ENCODE data around the gene SDE2. TPM values are rescaled to one million over a fixed set of nuclear protein-coding genes. Genes with fewer than 3 reads are reported as not detected.
A peak's percentile ranks its signal among the peaks of the same experiment; 100 is the strongest.

Gene SDE2
- total RNA-seq, 4 donors from 2014 or later = 10.5 to 18.7 (median 14.1) TPM

DNA sequence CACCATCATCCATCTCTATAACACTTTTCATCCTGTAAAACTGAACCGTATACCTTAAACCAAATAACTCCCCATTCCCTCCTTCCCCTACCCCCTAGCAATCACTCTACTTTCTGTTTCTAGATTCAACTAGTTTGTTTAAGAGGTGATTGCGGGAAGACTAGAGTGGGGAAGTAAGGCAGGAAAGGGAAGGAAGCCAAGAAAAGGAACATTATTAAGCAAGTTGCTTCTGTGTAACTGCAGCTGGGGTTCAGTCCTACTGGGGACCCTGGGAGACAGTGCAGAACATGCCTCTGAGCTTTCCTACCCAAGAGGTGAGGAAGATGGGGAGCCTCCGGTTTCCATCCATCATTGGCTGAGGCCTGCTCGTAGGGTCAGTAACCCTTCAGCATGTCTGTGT, 34.4 kb upstream of the SDE2 start:
- Histone ChIP-seq H3K27me3 (no peaks in the 10 kb centered on the region), H3K4me1 (peaks cover 0 to 20% (median 0%) of the 10 kb centered on the region in 3 donors), H3K27ac (peak overlapping the region in 3 of 4 donors; percentile 69 to 80 (median 72)), H3K4me3 (no peak overlapping the region), H3K9me3 (no peaks in the 10 kb centered on the region), H3K36me3 (no peaks in the 10 kb centered on the region)
- no peak for TF ChIP-seq POLR2A (IDR thresholded peaks at IDR 0.05)
- TF ChIP-seq, protein P1, sequence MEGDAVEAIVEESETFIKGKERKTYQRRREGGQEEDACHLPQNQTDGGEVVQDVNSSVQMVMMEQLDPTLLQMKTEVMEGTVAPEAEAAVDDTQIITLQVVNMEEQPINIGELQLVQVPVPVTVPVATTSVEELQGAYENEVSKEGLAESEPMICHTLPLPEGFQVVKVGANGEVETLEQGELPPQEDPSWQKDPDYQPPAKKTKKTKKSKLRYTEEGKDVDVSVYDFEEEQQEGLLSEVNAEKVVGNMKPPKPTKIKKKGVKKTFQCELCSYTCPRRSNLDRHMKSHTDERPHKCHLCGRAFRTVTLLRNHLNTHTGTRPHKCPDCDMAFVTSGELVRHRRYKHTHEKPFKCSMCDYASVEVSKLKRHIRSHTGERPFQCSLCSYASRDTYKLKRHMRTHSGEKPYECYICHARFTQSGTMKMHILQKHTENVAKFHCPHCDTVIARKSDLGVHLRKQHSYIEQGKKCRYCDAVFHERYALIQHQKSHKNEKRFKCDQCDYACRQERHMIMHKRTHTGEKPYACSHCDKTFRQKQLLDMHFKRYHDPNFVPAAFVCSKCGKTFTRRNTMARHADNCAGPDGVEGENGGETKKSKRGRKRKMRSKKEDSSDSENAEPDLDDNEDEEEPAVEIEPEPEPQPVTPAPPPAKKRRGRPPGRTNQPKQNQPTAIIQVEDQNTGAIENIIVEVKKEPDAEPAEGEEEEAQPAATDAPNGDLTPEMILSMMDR (IDR thresholded peaks at IDR 0.05) = no peak
- intact Hi-C loops (cut with DNase I) = no loop called here
- DNase-seq = no peak
- WGBS, 2 donors = 54 to 83% methylated on average over 4 of the region's 4 CpGs

GRCh38 chr1:226029568-226030225, 30.6 kb upstream of the SDE2 start:
- Histone ChIP-seq H3K4me1 (peaks cover 0 to 38% (median 4%) of the 10 kb centered on the region in 3 donors), H3K9me3 (no peaks in the 10 kb centered on the region), H3K36me3 (no peaks in the 10 kb centered on the region), H3K27me3 (no peaks in the 10 kb centered on the region), H3K4me3 (no peak overlapping the region), H3K27ac (no peak overlapping the region)
- TF ChIP-seq, protein P1 (IDR thresholded peaks at IDR 0.05) = no peak
- TF ChIP-seq POLR2A (IDR thresholded peaks at IDR 0.05) = no peak
- WGBS, 2 donors = 88 to 89% methylated on average over 7 of the region's 7 CpGs
- intact Hi-C loops (cut with DNase I) = no loop called here
- DNase-seq = no peak

- DNase-seq = no peak
- no peaks in the 10 kb centered on the region for H3K36me3 ChIP-seq
Measured at GRCh38 chr1:226029093-226029496, 30.0 kb upstream of the SDE2 start.

DNA sequence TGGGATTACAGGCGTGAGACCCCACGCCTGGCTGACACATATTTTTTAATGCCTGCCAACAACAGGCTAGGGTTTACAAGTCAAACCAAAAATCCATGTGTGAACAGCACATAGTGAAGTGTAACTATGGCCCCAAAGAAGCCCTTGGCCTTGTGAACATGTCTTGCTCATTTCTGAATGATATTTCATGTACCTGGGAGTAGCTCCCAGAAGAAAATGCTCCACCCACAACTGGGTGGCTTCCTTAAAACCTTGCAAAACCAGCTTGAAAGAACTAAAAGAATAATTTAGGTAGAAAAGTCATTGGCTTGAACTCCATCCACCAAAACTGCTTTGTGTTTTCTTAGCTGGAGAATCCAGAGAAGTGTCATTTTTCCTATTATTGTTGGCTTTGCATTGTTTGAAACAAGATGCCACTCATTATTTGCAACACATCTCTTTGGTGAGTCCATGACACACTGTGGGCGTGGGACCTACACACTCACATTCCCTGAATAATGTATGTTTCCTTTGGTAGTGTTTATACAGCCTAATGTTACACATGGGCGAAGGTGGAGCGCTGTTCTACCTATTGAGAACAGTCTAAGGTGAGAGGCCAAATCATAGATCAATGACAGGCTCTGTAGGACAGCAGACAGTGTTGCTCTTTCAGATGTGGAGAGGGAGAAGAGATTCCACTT, 28.5 kb upstream of the SDE2 start:
- Histone ChIP-seq H3K4me1 (peaks cover 0 to 26% (median 4%) of the 10 kb centered on the region in 3 donors), H3K27me3 (no peaks in the 10 kb centered on the region), H3K36me3 (no peaks in the 10 kb centered on the region), H3K27ac (peak overlapping the region; percentile 52 to 78 (median 68)), H3K4me3 (no peak overlapping the region), H3K9me3 (no peaks in the 10 kb centered on the region)
- WGBS, 2 donors = 38 to 65% methylated on average over 4 to 5 of the region's 5 CpGs
- TF ChIP-seq POLR2A (IDR thresholded peaks at IDR 0.05) = no peak
- TF ChIP-seq, protein P1 (IDR thresholded peaks at IDR 0.05) = no peak
- intact Hi-C loops (cut with DNase I) = no loop called here
- DNase-seq = no peak

More at GRCh38 chr1:226029093-226029496, 30.0 kb upstream of the SDE2 start:
- TF ChIP-seq POLR2A (IDR thresholded peaks at IDR 0.05) = no peak
- TF ChIP-seq, protein P1 (IDR thresholded peaks at IDR 0.05) = no peak
- no peaks in the 10 kb centered on the region for H3K9me3 ChIP-seq
- H3K27me3 ChIP-seq = no peaks in the 10 kb centered on the region
- H3K4me1 ChIP-seq = peaks cover 0 to 32% (median 4%) of the 10 kb centered on the region in 3 donors
- 76 to 88% methylated on average over 7 of the region's 7 CpGs for WGBS, 2 donors
- peak overlapping the region in 1 of 4 donors; percentile 78 for H3K27ac ChIP-seq
- intact Hi-C loops (cut with DNase I) = no loop called here
- H3K4me3 ChIP-seq = no peak overlapping the region

GRCh38 chr1:226026833-226027232, 27.7 kb upstream of the SDE2 start:
- no peak for DNase-seq
- peak overlapping the region in 2 of 4 donors; percentile 70 to 78 for H3K27ac ChIP-seq
- no peak for TF ChIP-seq POLR2A (IDR thresholded peaks at IDR 0.05)
- TF ChIP-seq, protein P1 (IDR thresholded peaks at IDR 0.05) = no peak
- H3K4me3 ChIP-seq = no peak overlapping the region
- no peaks in the 10 kb centered on the region for H3K36me3 ChIP-seq
- H3K4me1 ChIP-seq = peaks cover 0 to 26% (median 4%) of the 10 kb centered on the region in 3 donors
- no peaks in the 10 kb centered on the region for H3K27me3 ChIP-seq
- intact Hi-C loops (cut with DNase I) = no loop called here
- WGBS, 2 donors = 38 to 41% methylated on average over 2 of the region's 2 CpGs
- H3K9me3 ChIP-seq = no peaks in the 10 kb centered on the region

Data from esophagus squamous epithelium (tissue), 5 donors.